Activated naive CD8-positive, alpha-beta T cell treated with anti-CD3 and anti-CD28 coated beads, Interleukin-2, amount 10 ng/mL, durations not matched to agents 7 days and 5 days (primary cell): Measurements from ENCODE around the gene SH3BP1. TPM values are rescaled to one million over a fixed set of nuclear protein-coding genes. Genes with fewer than 3 reads are reported as not detected.

Experiments used
- ATAC-seq: fragments of 150-1000 bp; cut with Tn5 transposase; one replicate; pipeline ENCODE4 v1.10.0; 2021; ENCODE audit warnings: low read depth, moderate library complexity
- POLR2A ChIA-PET: fragments of 350-600 bp; sonication (Branson Sonifier 250); formaldehyde crosslinking; loops from one replicate; lab custom pipeline; 2021; ENCODE audit warnings: antibody characterized with exemption; lab: Charles Lee
- DNase-seq: peaks from one replicate; pipeline ENCODE4 v3.0.0; 2021
- H3K27ac Mint-ChIP-seq: one replicate; pipeline ENCODE4 v1.8.0; 2022; ENCODE audit warnings: mild to moderate bottlenecking, mixed read lengths
- H3K27me3 Mint-ChIP-seq: one replicate; pipeline ENCODE4 v1.8.0; 2022; ENCODE audit warnings: mild to moderate bottlenecking, moderate library complexity, mixed read lengths
- H3K36me3 Mint-ChIP-seq: one replicate; pipeline ENCODE4 v1.8.0; 2021; ENCODE audit warnings: mild to moderate bottlenecking, mixed read lengths
- H3K4me1 Mint-ChIP-seq: one replicate; pipeline ENCODE4 v1.8.0; 2021; ENCODE audit warnings: mixed read lengths
- H3K4me3 Mint-ChIP-seq: one replicate; pipeline ENCODE4 v1.8.0; 2022; ENCODE audit warnings: mild to moderate bottlenecking, moderate library complexity, mixed read lengths
- H3K9me3 Mint-ChIP-seq: one replicate; pipeline ENCODE4 v1.8.0; 2021; ENCODE audit warnings: mixed read lengths
- total RNA-seq, 2 experiments: library from RNA; stranded (reverse); gene quantifications; one replicate each; pipeline ENCODE4 v1.2.3, GENCODE V29; 2021

Gene SH3BP1
- total RNA-seq, 2 experiments from 2014 or later: 157 to 169 TPM

GRCh38 chr22:37631448-37632173 lies 7.9 kb upstream of the SH3BP1 start:
- DNase-seq: peak; percentile 55

GRCh38 chr22:37632174-37633088 lies 7.0 kb upstream of the SH3BP1 start:
- Mint-ChIP-seq H3K4me3 (peak overlapping the region; percentile 82), H3K27ac (peak overlapping the region; percentile 99), H3K36me3 (peaks cover 7% of the 10 kb centered on the region), H3K4me1 (peaks cover 65% of the 10 kb centered on the region), H3K9me3 (no peaks in the 10 kb centered on the region), H3K27me3 (no peaks in the 10 kb centered on the region)
- POLR2A ChIA-PET: interaction anchor here (0.6 to 3.4 kb wide), 8 partner anchors 11 to 47 kb away, joined by 3 to 51 read pairs (median 6); partner anchors contain the start of genes GGA1 and PDXP
- peak; percentile 6 for ATAC-seq
- DNase-seq: peak; percentile 62

More at GRCh38 chr22:37631448-37632173, 7.9 kb upstream of the SH3BP1 start:
- POLR2A ChIA-PET: interaction anchor here (1.3 to 3.4 kb wide), 7 partner anchors 8 to 45 kb away, joined by 3 to 51 read pairs (median 5); partner anchors contain the start of genes GGA1 and PDXP
- ATAC-seq: no peak
- Mint-ChIP-seq H3K4me3 (peak overlapping the region; percentile 82), H3K27me3 (no peaks in the 10 kb centered on the region), H3K4me1 (peaks cover 65% of the 10 kb centered on the region), H3K9me3 (no peaks in the 10 kb centered on the region), H3K36me3 (peaks cover 7% of the 10 kb centered on the region), H3K27ac (peak overlapping the region; percentile 99)

GRCh38 chr22:37633089-37633624 lies 6.3 kb upstream of the SH3BP1 start:
- peak overlapping the region; percentile 99 for H3K27ac Mint-ChIP-seq
- H3K27me3 Mint-ChIP-seq: no peaks in the 10 kb centered on the region
- no peaks in the 10 kb centered on the region for H3K9me3 Mint-ChIP-seq
- H3K4me3 Mint-ChIP-seq: peak overlapping the region; percentile 82
- peaks cover 7% of the 10 kb centered on the region for H3K36me3 Mint-ChIP-seq
- peaks cover 66% of the 10 kb centered on the region for H3K4me1 Mint-ChIP-seq
- POLR2A ChIA-PET: interaction anchor here (0.6 to 3.4 kb wide), 11 partner anchors 8 to 48 kb away, joined by 3 to 51 read pairs (median 4); partner anchors contain the start of genes GGA1 and PDXP
- ATAC-seq (peak; percentile 53), DNase-seq (peak; percentile 76)

- Mint-ChIP-seq H3K4me1 (peaks cover 67% of the 10 kb centered on the region), H3K4me3 (peak overlapping the region; percentile 82), H3K27ac (peak overlapping the region; percentile 99), H3K27me3 (no peaks in the 10 kb centered on the region), H3K36me3 (peaks cover 7% of the 10 kb centered on the region), H3K9me3 (no peaks in the 10 kb centered on the region)
- peak; percentile 62 for ATAC-seq
- POLR2A ChIA-PET: interaction anchor here (0.6 to 3.4 kb wide), 12 partner anchors 9 to 391 kb away, joined by 3 to 51 read pairs (median 4); partner anchors contain the start of genes GGA1 and PDXP
- DNase-seq: peak; percentile 79
Measured at GRCh38 chr22:37633625-37634416, 5.6 kb upstream of the SH3BP1 start.

- peaks cover 7% of the 10 kb centered on the region for H3K36me3 Mint-ChIP-seq
- H3K4me1 Mint-ChIP-seq: peaks cover 64% of the 10 kb centered on the region
- POLR2A ChIA-PET: interaction anchor here (0.8 to 4.3 kb wide), 8 partner anchors 9 to 392 kb away, joined by 3 to 26 read pairs (median 4); partner anchors contain the start of genes GGA1 and PDXP
- DNase-seq (no peak), ATAC-seq (no peak)
- no peaks in the 10 kb centered on the region for H3K27me3 Mint-ChIP-seq
- peak overlapping the region; percentile 82 for H3K4me3 Mint-ChIP-seq
- peak overlapping the region; percentile 99 for H3K27ac Mint-ChIP-seq
- H3K9me3 Mint-ChIP-seq: no peaks in the 10 kb centered on the region
Measured at GRCh38 chr22:37634417-37634924, 5.0 kb upstream of the SH3BP1 start.

GRCh38 chr22:37635157-37635556 lies 4.3 kb upstream of the SH3BP1 start:
- Mint-ChIP-seq H3K36me3 (peaks cover 7% of the 10 kb centered on the region), H3K27me3 (no peaks in the 10 kb centered on the region), H3K27ac (peak overlapping the region; percentile 99), H3K9me3 (no peaks in the 10 kb centered on the region), H3K4me3 (peak overlapping the region; percentile 82), H3K4me1 (peaks cover 64% of the 10 kb centered on the region)
- POLR2A ChIA-PET: interaction anchor here (1.1 to 4.3 kb wide), 4 partner anchors 8 to 392 kb away, joined by 3 to 26 read pairs (median 20); partner anchors contain the start of genes GGA1 and PDXP
- ATAC-seq: no peak
- no peak for DNase-seq

- no peaks in the 10 kb centered on the region for H3K9me3 Mint-ChIP-seq
- peak overlapping the region; percentile 80 for H3K4me3 Mint-ChIP-seq
- H3K27me3 Mint-ChIP-seq: no peaks in the 10 kb centered on the region
- H3K4me1 Mint-ChIP-seq: peaks cover 64% of the 10 kb centered on the region
- POLR2A ChIA-PET: interaction anchor here (1.0 to 5.8 kb wide), 8 partner anchors 10 to 392 kb away, joined by 3 to 51 read pairs (median 10); partner anchors contain the start of genes GGA1, LGALS1, PDXP and RAC2
- ATAC-seq (peak; percentile 9), DNase-seq (peak; percentile 65)
- H3K36me3 Mint-ChIP-seq: peaks cover 9% of the 10 kb centered on the region
- peak overlapping the region; percentile 92 for H3K27ac Mint-ChIP-seq
Measured at GRCh38 chr22:37636186-37636948, 3.1 kb upstream of the SH3BP1 start.

GRCh38 chr22:37636949-37637273 lies 2.6 kb upstream of the SH3BP1 start:
- no peak for ATAC-seq

GRCh38 chr22:37638391-37639069 lies 939 bp upstream of the SH3BP1 start:
- ATAC-seq: peak; percentile 24
- Mint-ChIP-seq H3K4me3 (peak overlapping the region; percentile 100), H3K9me3 (no peaks in the 10 kb centered on the region), H3K36me3 (peaks cover 15% of the 10 kb centered on the region), H3K27ac (peak overlapping the region; percentile 82), H3K4me1 (peaks cover 61% of the 10 kb centered on the region), H3K27me3 (no peaks in the 10 kb centered on the region)
- POLR2A ChIA-PET: interaction anchor here (1.0 to 5.8 kb wide), 9 partner anchors 11 to 48 kb away, joined by 3 to 51 read pairs (median 16); partner anchors contain the start of genes GGA1, LGALS1, NOL12 and PDXP
- DNase-seq: no peak

More at GRCh38 chr22:37636949-37637273, 2.6 kb upstream of the SH3BP1 start:
- Mint-ChIP-seq H3K27ac (peak overlapping the region; percentile 92), H3K27me3 (no peaks in the 10 kb centered on the region), H3K36me3 (peaks cover 11% of the 10 kb centered on the region), H3K4me1 (peaks cover 64% of the 10 kb centered on the region), H3K9me3 (no peaks in the 10 kb centered on the region), H3K4me3 (peak overlapping the region; percentile 80)
- POLR2A ChIA-PET: interaction anchor here (0.6 to 5.8 kb wide), 9 partner anchors 10 to 392 kb away, joined by 3 to 51 read pairs (median 6); partner anchors contain the start of genes GGA1, LGALS1, LGALS2 and PDXP
- DNase-seq: no peak

GRCh38 chr22:37639771-37640590 lies 512 bp downstream of the SH3BP1 start:
- Mint-ChIP-seq H3K36me3 (peaks cover 17% of the 10 kb centered on the region), H3K27ac (peak overlapping the region; percentile 100), H3K4me3 (peak overlapping the region; percentile 100), H3K4me1 (peaks cover 52% of the 10 kb centered on the region), H3K27me3 (no peaks in the 10 kb centered on the region), H3K9me3 (no peaks in the 10 kb centered on the region)
- peak; percentile 59 for DNase-seq
- no peak for ATAC-seq
- POLR2A ChIA-PET: interaction anchor here (0.6 to 5.8 kb wide), 7 partner anchors 9 to 1266 kb away, joined by 3 to 51 read pairs (median 9); partner anchors contain the start of genes GGA1, LGALS1 and PDXP
